ENCODE results near the gene HDHD5. TPM values are rescaled to one million over a fixed set of nuclear protein-coding genes. Genes with fewer than 3 reads are reported as not detected.
A peak's percentile ranks its signal among the peaks of the same experiment; 100 is the strongest.

Gene HDHD5
- total and polyA plus RNA-seq, 10 donors, result 25.4 to 47.6 (median 32.3) TPM

DNA sequence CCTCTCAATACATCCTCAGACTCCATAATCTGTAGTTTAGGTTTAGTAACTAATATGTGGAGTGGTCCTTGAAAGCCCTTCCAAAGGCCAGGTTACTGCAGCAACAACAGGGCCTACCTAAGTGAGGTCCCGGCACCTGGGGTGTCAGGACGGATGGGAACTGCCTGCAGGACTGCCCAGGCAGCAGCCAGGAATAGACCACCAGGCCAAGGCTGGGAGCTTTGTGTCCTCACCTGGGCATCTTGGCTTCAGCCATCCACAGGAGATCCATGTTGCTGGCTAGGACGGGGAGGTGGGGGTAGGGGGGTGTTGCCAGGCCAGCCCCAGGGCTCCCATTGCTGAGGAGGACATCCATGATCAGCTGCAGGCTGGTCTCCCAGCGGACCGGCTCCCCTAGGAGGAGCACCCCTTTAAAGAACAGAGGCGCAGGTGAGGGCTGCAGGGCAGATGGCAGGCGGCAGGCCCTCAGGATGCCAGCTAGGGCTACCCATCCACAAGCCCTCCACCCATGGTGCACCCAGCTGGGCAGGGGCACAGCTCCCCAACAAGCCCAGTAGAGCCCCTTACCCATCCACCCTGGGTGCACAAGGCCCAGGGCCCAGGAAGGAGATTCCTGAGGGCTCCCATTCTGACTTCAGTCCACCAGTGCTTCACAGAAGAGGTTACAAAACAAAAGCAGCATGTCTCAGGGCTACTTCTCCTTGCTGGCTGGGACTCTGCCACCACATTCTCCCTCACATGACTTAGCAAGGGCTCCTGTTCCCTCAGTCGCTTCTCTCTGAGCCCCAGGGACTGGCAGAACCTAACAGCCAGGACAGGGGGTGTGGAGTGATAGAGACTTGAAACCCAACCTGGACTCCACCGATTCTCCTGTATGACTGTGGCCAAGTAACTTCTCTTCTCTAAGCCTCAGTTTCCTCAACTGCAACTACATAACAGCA, 18.0 kb downstream of the HDHD5 start:
- Histone ChIP-seq H3K4me3 (no peak overlapping the region), H3K36me3 (peaks cover 3 to 96% (median 72%) of the 10 kb centered on the region in 6 donors)

DNA sequence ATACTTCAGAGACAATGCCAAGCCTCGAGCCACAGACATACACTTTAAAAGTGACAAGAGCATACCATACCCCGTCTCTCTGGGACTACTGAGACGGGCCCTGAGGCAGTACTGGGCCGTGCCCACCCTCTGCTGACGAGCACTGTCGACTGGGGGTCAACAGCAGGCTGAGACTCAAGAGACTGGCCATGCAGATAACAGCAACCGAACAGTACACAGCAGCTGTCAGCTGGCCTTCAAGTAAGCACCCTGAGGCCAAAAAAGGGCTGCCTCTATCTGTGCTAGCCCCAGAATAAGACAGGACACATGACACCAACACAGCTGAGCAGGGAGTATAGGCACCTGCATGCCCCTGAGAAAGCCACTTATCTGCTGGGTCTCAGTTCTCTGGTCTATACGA, 19.1 kb downstream of the HDHD5 start:
- 81 to 94% (median 84%) methylated on average over 7 to 8 of the region's 8 CpGs for WGBS, 5 donors
- H3K9me3 ChIP-seq, result no peaks in the 10 kb centered on the region
- H3K27me3 ChIP-seq (replicated peaks in 1 of 7), result no peaks in the 10 kb centered on the region
- H3K27ac ChIP-seq, result no peak overlapping the region
- DNase-seq, result peak; percentile 38
- peaks cover 3 to 93% (median 66%) of the 10 kb centered on the region in 6 donors for H3K36me3 ChIP-seq
- TF ChIP-seq POLR2A (IDR thresholded peaks at IDR 0.05) (no peak), CTCF (IDR thresholded peaks at IDR 0.05 in 8 of 11, conservative IDR thresholded peaks at IDR 0.05 in 3 of 11) (no peak), POLR2AphosphoS5 (IDR thresholded peaks at IDR 0.05) (no peak)
- intact Hi-C loops (cut with DNase I; ENCODE audit: low total_unique reads), result no loop called here
- peaks cover 0 to 9% (median 0%) of the 10 kb centered on the region in 6 donors for H3K4me1 ChIP-seq
- no peak overlapping the region for H3K4me3 ChIP-seq

More for the DNA sequence above, 18.0 kb downstream of the HDHD5 start:
- 85 to 94% (median 90%) methylated on average over 4 to 9 of the region's 9 CpGs for WGBS, 5 donors
- TF ChIP-seq POLR2A (IDR thresholded peaks at IDR 0.05) (no peak), POLR2AphosphoS5 (IDR thresholded peaks at IDR 0.05) (no peak), CTCF (IDR thresholded peaks at IDR 0.05 in 8 of 11, conservative IDR thresholded peaks at IDR 0.05 in 3 of 11) (no peak)
- intact Hi-C loops (cut with DNase I; ENCODE audit: low total_unique reads), result no loop called here
- H3K4me1 ChIP-seq, result peaks cover 0 to 9% (median 0%) of the 10 kb centered on the region in 6 donors
- H3K9me3 ChIP-seq, result no peaks in the 10 kb centered on the region
- peak; percentile 56 for DNase-seq
- no peaks in the 10 kb centered on the region for H3K27me3 ChIP-seq (replicated peaks in 1 of 7)
- H3K27ac ChIP-seq, result peak overlapping the region in 1 of 8 donors; percentile 17

DNA sequence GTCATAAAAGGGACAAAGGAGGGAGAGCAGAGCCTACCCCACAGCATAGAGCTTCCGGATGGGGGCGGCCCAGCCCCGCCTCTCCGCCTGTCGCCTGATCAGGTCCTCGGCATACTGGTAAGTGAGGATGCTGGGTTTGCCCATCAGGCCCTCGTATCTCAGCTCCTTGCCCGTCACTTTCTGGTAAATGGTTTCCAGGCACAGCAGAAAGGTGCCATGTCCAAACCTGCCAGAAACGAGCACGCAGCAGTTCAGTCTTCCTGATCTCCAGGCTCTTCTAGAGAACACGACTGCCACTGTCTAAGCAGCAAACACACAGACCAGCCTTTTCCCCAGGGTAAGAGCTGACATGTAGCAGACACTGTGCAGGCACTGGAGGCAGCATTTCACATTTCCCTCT, 20.6 kb downstream of the HDHD5 start:
- peak; percentile 59 for DNase-seq
- no peak for TF ChIP-seq CTCF (IDR thresholded peaks at IDR 0.05 in 8 of 11, conservative IDR thresholded peaks at IDR 0.05 in 3 of 11)
- no peak for TF ChIP-seq POLR2A (IDR thresholded peaks at IDR 0.05)
- TF ChIP-seq POLR2AphosphoS5 (IDR thresholded peaks at IDR 0.05), result no peak
- H3K4me3 ChIP-seq, result no peak overlapping the region
- peaks cover 3 to 81% (median 51%) of the 10 kb centered on the region in 6 donors for H3K36me3 ChIP-seq
- WGBS, 5 donors, result 95 to 96% (median 95%) methylated on average over 11 of the region's 11 CpGs
- intact Hi-C loops (cut with DNase I; ENCODE audit: low total_unique reads), result no loop called here
- H3K4me1 ChIP-seq, result peaks cover 0 to 9% (median 0%) of the 10 kb centered on the region in 6 donors
- no peaks in the 10 kb centered on the region for H3K9me3 ChIP-seq
- H3K27ac ChIP-seq, result no peak overlapping the region
- H3K27me3 ChIP-seq (replicated peaks in 1 of 7), result no peaks in the 10 kb centered on the region

- DNase-seq, result peak; percentile 50
- WGBS, 5 donors, result 92 to 95% (median 93%) methylated on average over 9 to 17 of the region's 17 CpGs
- Histone ChIP-seq H3K4me1 (peaks cover 0 to 9% (median 0%) of the 10 kb centered on the region in 6 donors), H3K9me3 (no peaks in the 10 kb centered on the region), H3K4me3 (no peak overlapping the region), H3K36me3 (peaks cover 3 to 79% (median 46%) of the 10 kb centered on the region in 6 donors), H3K27me3 (replicated peaks in 1 of 7) (no peaks in the 10 kb centered on the region), H3K27ac (no peak overlapping the region)
- TF ChIP-seq CTCF (IDR thresholded peaks at IDR 0.05 in 8 of 11, conservative IDR thresholded peaks at IDR 0.05 in 3 of 11) (no peak), POLR2AphosphoS5 (IDR thresholded peaks at IDR 0.05) (peak in 1 of 3 donors; percentile 10)
- intact Hi-C loops (cut with DNase I; ENCODE audit: low total_unique reads), result no loop called here
Observed at GRCh38 chr22:17137861-17138425, 21.1 kb downstream of the HDHD5 start.
